HEK293 (cell line): ENCODE results near the gene ARHGAP33.
A peak's percentile ranks its signal among the peaks of the same experiment; 100 is the strongest.

Experiments
- CTCF ChIA-PET: fragments of 350-600 bp; formaldehyde crosslinking; extraction: SDS; loops from one replicate; lab custom pipeline; 2021; ENCODE audit warnings: antibody characterized with exemption; lab: Yijun Ruan, JAX
- POLR2A ChIA-PET: fragments of 300-600 bp; formaldehyde crosslinking; extraction: SDS; loops from one replicate; lab custom pipeline; 2020; ENCODE audit warnings: antibody characterized with exemption, inconsistent platforms; lab: Yijun Ruan, JAX
- H3K27ac ChIP-seq: fragments of 200-500 bp; sonication (Bioruptor generic); 2 replicates; pipeline ENCODE4 v1.5.1; 2014; ENCODE audit warnings: low read depth, low read length, control low read depth, inconsistent platforms; ENCODE audit errors: extremely low read depth
- H3K36me3 ChIP-seq, 2 experiments: fragments of 200-500 bp in 1 of 2; sonication (Bioruptor generic) in 1 of 2; 1 replicate in 1 of 2; 2 replicates in 1 of 2; pipeline ENCODE4 v1.5.1; 2014 to 2017; ENCODE audit warnings: inconsistent platforms in 2 of 2, low read length in 2 of 2; ENCODE audit not compliant: control insufficient read depth in 2 of 2, insufficient read depth in 1 of 2
- H3K4me1 ChIP-seq: fragments of 200-500 bp; sonication (Bioruptor generic); 2 replicates; pipeline ENCODE4 v1.5.1; 2014; ENCODE audit warnings: mild to moderate bottlenecking, low read length, inconsistent platforms; ENCODE audit not compliant: control insufficient read depth, insufficient read depth
- H3K4me3 ChIP-seq: 2 replicates; pipeline ENCODE4 v1.5.1; 2011; ENCODE audit warnings: low read depth, mild to moderate bottlenecking, control low read depth, low read length, moderate library complexity
- H3K9me3 ChIP-seq: fragments of 200-500 bp; sonication (Bioruptor generic); 2 replicates; pipeline ENCODE4 v1.5.1; 2014; ENCODE audit warnings: low read depth, low read length, inconsistent platforms; ENCODE audit not compliant: control insufficient read depth, insufficient read depth
- EGR2 ChIP-seq: fragments of 450-650 bp; formaldehyde crosslinking; IDR thresholded peaks from 2 replicates; pipeline ENCODE4 v1.5.1; 2016; ENCODE audit warnings: low read depth, missing biosample characterization, missing genetic modification characterization
- KLF1 ChIP-seq: fragments of 450-650 bp; formaldehyde crosslinking; IDR thresholded peaks from 2 replicates; pipeline ENCODE4 v1.5.1; 2016; ENCODE audit warnings: missing biosample characterization, missing genetic modification characterization
- PRDM1 ChIP-seq: fragments of 450-650 bp; formaldehyde crosslinking; IDR thresholded peaks from 2 replicates; pipeline ENCODE4; 2016; ENCODE audit warnings: missing biosample characterization, missing genetic modification characterization
- SP2 ChIP-seq: fragments of 450-650 bp; formaldehyde crosslinking; IDR thresholded peaks from 2 replicates; pipeline ENCODE4 v1.5.1; 2016; ENCODE audit warnings: missing biosample characterization, missing genetic modification characterization
- ZFHX2 ChIP-seq: fragments of 450-650 bp; formaldehyde crosslinking; conservative IDR thresholded peaks from 2 replicates; pipeline ENCODE4 v1.5.1; 2016; ENCODE audit warnings: missing biosample characterization, missing genetic modification characterization
- ZFP3 ChIP-seq: fragments of 450-650 bp; formaldehyde crosslinking; IDR thresholded peaks from 2 replicates; pipeline ENCODE4 v1.5.1; 2016; ENCODE audit warnings: low read depth, missing biosample characterization, missing genetic modification characterization
- ZNF175 ChIP-seq: fragments of 450-650 bp; formaldehyde crosslinking; IDR thresholded peaks from 2 replicates; pipeline ENCODE4 v1.5.1; 2016; ENCODE audit warnings: missing biosample characterization, missing genetic modification characterization
- ZNF239 ChIP-seq: fragments of 450-650 bp; formaldehyde crosslinking; IDR thresholded peaks from 2 replicates; pipeline ENCODE4 v1.5.1; 2016; ENCODE audit warnings: missing biosample characterization, missing genetic modification characterization
- ZNF335 ChIP-seq: fragments of 450-650 bp; formaldehyde crosslinking; conservative IDR thresholded peaks from 2 replicates; pipeline ENCODE4 v1.5.1; 2016; ENCODE audit warnings: missing biosample characterization, missing genetic modification characterization
- ZNF391 ChIP-seq: fragments of 450-650 bp; formaldehyde crosslinking; IDR thresholded peaks from 2 replicates; pipeline ENCODE4 v1.5.1; 2016; ENCODE audit warnings: low read depth, missing biosample characterization, missing genetic modification characterization, borderline replicate concordance
- ZNF600 ChIP-seq: fragments of 450-650 bp; formaldehyde crosslinking; IDR thresholded peaks from 2 replicates; pipeline ENCODE4 v1.5.1; 2016; ENCODE audit warnings: missing biosample characterization, missing genetic modification characterization
- TF ChIP-seq, protein P1 (sequence below): fragments of 450-650 bp; formaldehyde crosslinking; IDR thresholded peaks from 2 replicates; pipeline ENCODE4 v1.5.1; 2016; ENCODE audit warnings: missing biosample characterization, missing genetic modification characterization
- TF ChIP-seq, protein P2 (sequence below): fragments of 450-650 bp; formaldehyde crosslinking; IDR thresholded peaks from 2 replicates; pipeline ENCODE4 v1.5.1; 2016; ENCODE audit warnings: missing biosample characterization, missing genetic modification characterization
- TF ChIP-seq, protein P3 (sequence below): fragments of 450-650 bp; formaldehyde crosslinking; IDR thresholded peaks from 2 replicates; pipeline ENCODE4 v1.5.1; 2016; ENCODE audit warnings: missing biosample characterization, missing genetic modification characterization
- TF ChIP-seq, protein P4 (sequence below): fragments of 450-650 bp; formaldehyde crosslinking; IDR thresholded peaks from 2 replicates; pipeline ENCODE4 v1.5.1; 2016; ENCODE audit warnings: missing biosample characterization, missing genetic modification characterization
- TF ChIP-seq, protein P5 (sequence below): fragments of 450-650 bp; formaldehyde crosslinking; IDR thresholded peaks from 2 replicates; pipeline ENCODE4 v1.5.1; 2016; ENCODE audit warnings: missing biosample characterization, missing genetic modification characterization, borderline replicate concordance

ARHGAP33 gene

DNA sequence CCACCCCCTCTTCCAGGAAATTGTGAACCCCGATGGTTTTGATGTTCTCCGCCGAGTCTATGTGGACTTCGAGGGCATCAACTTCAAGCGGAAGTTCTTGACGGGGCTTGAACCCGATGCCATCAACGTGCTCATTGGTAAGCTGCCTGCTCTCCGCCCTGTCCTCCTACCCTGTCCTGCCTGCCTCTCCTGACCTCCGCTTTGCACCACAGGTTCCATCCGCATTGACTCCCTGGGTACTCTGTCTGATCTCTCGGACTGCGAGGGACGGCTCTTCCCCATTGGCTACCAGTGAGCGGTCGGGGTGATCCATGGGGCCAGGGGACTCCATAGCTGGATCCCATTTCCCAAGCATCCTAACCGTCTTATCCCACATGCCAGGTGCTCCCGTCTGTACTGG is 45.0 kb upstream of the ARHGAP33 start:
- POLR2A ChIA-PET = interaction anchor here (0.9 to 13.6 kb wide), 4 partner anchors 7 to 36 kb away, joined by 3 to 204 read pairs (median 6); partner anchors contain the start of genes IGFLR1 and LIN37

DNA sequence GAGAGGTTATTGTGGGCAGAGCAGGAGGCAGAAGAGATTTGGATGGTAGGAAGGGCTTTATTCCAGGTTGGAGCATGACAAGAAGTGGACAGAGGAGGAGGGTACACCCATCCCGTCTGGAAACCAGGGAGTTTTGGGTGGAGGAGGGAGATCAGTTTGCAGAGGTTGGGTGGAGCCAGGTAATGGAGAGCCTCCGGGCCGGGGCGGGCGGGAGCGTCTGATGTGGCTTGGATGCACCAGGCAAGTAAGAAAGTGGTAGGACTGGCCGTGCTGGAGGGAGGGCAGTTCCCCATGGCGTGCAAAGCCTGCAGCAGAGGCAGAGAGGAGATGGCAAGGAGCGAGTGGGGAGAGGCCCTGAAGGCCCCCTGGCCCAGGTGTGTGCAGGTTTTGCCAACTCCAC is 44.0 kb upstream of the ARHGAP33 start:
- Histone ChIP-seq H3K4me1 (no peaks in the 10 kb centered on the region), H3K36me3 (peaks cover 95 to 97% of the 10 kb centered on the region in 2 experiments), H3K4me3 (no peak overlapping the region), H3K27ac (no peak overlapping the region), H3K9me3 (no peaks in the 10 kb centered on the region)
- peak; percentile 43; the same call in 1 of the 2 replicates for TF ChIP-seq EGR2 (tag by site-specific recombination)
- TF ChIP-seq ZNF600 (tag by site-specific recombination) = peak; percentile 81
- TF ChIP-seq ZNF239 (tag by site-specific recombination) = no peak
- TF ChIP-seq, protein P1, sequence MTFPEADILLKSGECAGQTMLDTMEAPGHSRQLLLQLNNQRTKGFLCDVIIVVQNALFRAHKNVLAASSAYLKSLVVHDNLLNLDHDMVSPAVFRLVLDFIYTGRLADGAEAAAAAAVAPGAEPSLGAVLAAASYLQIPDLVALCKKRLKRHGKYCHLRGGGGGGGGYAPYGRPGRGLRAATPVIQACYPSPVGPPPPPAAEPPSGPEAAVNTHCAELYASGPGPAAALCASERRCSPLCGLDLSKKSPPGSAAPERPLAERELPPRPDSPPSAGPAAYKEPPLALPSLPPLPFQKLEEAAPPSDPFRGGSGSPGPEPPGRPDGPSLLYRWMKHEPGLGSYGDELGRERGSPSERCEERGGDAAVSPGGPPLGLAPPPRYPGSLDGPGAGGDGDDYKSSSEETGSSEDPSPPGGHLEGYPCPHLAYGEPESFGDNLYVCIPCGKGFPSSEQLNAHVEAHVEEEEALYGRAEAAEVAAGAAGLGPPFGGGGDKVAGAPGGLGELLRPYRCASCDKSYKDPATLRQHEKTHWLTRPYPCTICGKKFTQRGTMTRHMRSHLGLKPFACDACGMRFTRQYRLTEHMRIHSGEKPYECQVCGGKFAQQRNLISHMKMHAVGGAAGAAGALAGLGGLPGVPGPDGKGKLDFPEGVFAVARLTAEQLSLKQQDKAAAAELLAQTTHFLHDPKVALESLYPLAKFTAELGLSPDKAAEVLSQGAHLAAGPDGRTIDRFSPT (tag by site-specific recombination) = 0 out of 2 replicates have a peak, but pooled peaks have one; percentile 6
- TF ChIP-seq KLF1 = peak; percentile 99
- TF ChIP-seq, protein P2, sequence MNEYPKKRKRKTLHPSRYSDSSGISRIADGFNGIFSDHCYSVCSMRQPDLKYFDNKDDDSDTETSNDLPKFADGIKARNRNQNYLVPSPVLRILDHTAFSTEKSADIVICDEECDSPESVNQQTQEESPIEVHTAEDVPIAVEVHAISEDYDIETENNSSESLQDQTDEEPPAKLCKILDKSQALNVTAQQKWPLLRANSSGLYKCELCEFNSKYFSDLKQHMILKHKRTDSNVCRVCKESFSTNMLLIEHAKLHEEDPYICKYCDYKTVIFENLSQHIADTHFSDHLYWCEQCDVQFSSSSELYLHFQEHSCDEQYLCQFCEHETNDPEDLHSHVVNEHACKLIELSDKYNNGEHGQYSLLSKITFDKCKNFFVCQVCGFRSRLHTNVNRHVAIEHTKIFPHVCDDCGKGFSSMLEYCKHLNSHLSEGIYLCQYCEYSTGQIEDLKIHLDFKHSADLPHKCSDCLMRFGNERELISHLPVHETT (tag by site-specific recombination) = no peak
- TF ChIP-seq, protein P3, sequence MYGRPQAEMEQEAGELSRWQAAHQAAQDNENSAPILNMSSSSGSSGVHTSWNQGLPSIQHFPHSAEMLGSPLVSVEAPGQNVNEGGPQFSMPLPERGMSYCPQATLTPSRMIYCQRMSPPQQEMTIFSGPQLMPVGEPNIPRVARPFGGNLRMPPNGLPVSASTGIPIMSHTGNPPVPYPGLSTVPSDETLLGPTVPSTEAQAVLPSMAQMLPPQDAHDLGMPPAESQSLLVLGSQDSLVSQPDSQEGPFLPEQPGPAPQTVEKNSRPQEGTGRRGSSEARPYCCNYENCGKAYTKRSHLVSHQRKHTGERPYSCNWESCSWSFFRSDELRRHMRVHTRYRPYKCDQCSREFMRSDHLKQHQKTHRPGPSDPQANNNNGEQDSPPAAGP (tag by site-specific recombination) = 0 out of 2 replicates have a peak, but pooled peaks have one; percentile 32
- 0 out of 2 replicates have a peak, but pooled peaks have one; percentile 12 for TF ChIP-seq SP2
- ChIA-PET POLR2A (interaction anchor here (2.0 to 13.6 kb wide), 2 partner anchors 6 to 17 kb away, joined by 7 to 204 read pairs; partner anchors contain the start of gene LIN37), CTCF (interaction anchor here (1.3 kb wide), 1 partner anchor 10 kb away, joined by 4 read pairs; no protein-coding TSS in a partner anchor)

More for the DNA sequence above, 45.0 kb upstream of the ARHGAP33 start:
- H3K4me1 ChIP-seq = no peaks in the 10 kb centered on the region
- TF ChIP-seq, protein P4, sequence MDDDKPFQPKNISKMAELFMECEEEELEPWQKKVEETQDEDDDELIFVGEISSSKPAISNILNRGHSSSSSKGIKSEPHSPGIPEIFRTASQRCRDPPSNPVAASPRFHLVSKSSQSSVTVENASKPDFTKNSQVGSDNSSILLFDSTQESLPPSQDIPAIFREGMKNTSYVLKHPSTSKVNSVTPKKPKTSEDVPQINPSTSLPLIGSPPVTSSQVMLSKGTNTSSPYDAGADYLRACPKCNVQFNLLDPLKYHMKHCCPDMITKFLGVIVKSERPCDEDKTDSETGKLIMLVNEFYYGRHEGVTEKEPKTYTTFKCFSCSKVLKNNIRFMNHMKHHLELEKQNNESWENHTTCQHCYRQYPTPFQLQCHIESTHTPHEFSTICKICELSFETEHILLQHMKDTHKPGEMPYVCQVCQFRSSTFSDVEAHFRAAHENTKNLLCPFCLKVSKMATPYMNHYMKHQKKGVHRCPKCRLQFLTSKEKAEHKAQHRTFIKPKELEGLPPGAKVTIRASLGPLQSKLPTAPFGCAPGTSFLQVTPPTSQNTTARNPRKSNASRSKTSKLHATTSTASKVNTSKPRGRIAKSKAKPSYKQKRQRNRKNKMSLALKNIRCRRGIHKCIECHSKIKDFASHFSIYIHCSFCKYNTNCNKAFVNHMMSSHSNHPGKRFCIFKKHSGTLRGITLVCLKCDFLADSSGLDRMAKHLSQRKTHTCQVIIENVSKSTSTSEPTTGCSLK (tag by site-specific recombination) = no peak
- TF ChIP-seq ZNF335 (tag by site-specific recombination) (no peak), PRDM1 (tag by site-specific recombination) (no peak), ZNF391 (tag by site-specific recombination) (no peak), ZFHX2 (no peak), ZNF175 (tag by site-specific recombination) (no peak), ZFP3 (tag by site-specific recombination) (no peak)
- TF ChIP-seq, protein P5, sequence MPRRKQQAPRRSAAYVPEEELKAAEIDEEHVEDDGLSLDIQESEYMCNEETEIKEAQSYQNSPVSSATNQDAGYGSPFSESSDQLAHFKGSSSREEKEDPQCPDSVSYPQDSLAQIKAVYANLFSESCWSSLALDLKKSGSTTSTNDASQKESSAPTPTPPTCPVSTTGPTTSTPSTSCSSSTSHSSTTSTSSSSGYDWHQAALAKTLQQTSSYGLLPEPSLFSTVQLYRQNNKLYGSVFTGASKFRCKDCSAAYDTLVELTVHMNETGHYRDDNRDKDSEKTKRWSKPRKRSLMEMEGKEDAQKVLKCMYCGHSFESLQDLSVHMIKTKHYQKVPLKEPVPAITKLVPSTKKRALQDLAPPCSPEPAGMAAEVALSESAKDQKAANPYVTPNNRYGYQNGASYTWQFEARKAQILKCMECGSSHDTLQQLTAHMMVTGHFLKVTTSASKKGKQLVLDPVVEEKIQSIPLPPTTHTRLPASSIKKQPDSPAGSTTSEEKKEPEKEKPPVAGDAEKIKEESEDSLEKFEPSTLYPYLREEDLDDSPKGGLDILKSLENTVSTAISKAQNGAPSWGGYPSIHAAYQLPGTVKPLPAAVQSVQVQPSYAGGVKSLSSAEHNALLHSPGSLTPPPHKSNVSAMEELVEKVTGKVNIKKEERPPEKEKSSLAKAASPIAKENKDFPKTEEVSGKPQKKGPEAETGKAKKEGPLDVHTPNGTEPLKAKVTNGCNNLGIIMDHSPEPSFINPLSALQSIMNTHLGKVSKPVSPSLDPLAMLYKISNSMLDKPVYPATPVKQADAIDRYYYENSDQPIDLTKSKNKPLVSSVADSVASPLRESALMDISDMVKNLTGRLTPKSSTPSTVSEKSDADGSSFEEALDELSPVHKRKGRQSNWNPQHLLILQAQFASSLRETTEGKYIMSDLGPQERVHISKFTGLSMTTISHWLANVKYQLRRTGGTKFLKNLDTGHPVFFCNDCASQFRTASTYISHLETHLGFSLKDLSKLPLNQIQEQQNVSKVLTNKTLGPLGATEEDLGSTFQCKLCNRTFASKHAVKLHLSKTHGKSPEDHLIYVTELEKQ (tag by site-specific recombination) = no peak
- peaks cover 97 to 98% of the 10 kb centered on the region in 2 experiments for H3K36me3 ChIP-seq
- no peak overlapping the region for H3K27ac ChIP-seq
- H3K9me3 ChIP-seq = no peaks in the 10 kb centered on the region
- CTCF ChIA-PET = interaction anchor here (0.7 to 1.3 kb wide), 3 partner anchors 11 to 192 kb away, joined by 3 to 4 read pairs (median 3); no protein-coding TSS in a partner anchor
- no peak overlapping the region for H3K4me3 ChIP-seq
